ENCODE measurements around the gene CACNA1H. TPM values are rescaled to one million over a fixed set of nuclear protein-coding genes. Genes with fewer than 3 reads are reported as not detected.

The CACNA1H gene
- polyA plus RNA-seq, 1 experiment: 1.5 TPM

DNA sequence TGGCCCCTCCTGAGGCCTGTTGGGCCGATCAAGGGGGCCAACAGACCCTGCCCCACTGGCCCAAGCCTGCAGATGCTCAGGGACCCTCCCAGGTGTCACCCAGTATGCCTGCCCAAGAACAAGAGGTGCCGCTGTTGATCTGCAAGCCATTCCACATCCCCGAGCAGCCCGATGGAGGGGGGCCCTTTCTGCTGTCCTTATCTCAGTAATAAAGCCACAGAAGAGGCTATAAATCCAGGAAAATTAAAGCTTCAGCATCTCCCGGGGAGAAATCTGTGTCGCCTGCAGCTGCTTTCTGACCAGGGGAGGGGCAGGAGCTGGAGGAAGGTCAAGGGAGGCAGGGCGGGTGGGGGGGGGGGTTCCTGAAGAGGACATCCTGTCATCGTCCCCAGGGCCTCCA, 11.7 kb upstream of the CACNA1H start:
- POLR2A ChIA-PET: no interaction called here
- no peaks in the 10 kb centered on the region; the same call in 1 of the 2 replicates for H3K9me3 ChIP-seq (ENCODE audit: control insufficient read depth, insufficient read depth, low read length)
- H3K4me3 ChIP-seq (ENCODE audit: low read depth, low read length): no peak overlapping the region
- CTCF ChIA-PET: no interaction called here
- no peak overlapping the region for H3K27ac ChIP-seq (ENCODE audit: low read depth, low read length)
- peaks cover 4% of the 10 kb centered on the region for H3K27me3 ChIP-seq (ENCODE audit: control insufficient read depth, insufficient read depth, low read length)
- DNase-seq (ENCODE audit: low read depth, low spot score): no peak
- TF ChIP-seq CTCF (IDR thresholded peaks at IDR 0.05; ENCODE audit: low read depth, low read length): no peak

DNA sequence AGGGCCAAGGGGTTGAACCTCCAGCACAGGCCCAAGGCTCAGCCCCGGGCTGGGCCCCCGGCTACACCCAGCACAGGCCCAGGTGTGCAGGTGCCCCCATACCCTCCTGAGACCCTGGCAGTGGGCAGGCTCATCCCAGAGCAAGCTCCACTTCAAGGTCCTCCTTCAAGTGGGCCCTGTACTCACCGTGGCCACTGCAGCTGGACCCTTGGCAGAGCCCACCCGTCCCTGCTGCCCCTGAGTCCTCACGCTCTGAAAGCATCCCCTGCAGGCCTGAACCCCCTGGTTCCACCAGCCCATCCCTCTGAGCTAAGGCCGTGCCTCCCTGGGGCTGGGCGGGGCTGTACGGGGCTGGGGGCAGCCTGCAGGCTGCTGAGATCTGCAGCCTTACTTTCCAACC, 11.2 kb upstream of the CACNA1H start:
- peaks cover 4% of the 10 kb centered on the region for H3K27me3 ChIP-seq (ENCODE audit: control insufficient read depth, insufficient read depth, low read length)
- peaks cover 3% of the 10 kb centered on the region; the same call in 1 of the 2 replicates for H3K9me3 ChIP-seq (ENCODE audit: control insufficient read depth, insufficient read depth, low read length)
- CTCF ChIA-PET: no interaction called here
- H3K27ac ChIP-seq (ENCODE audit: low read depth, low read length): no peak overlapping the region
- H3K4me3 ChIP-seq (ENCODE audit: low read depth, low read length): no peak overlapping the region
- no peak for TF ChIP-seq CTCF (IDR thresholded peaks at IDR 0.05; ENCODE audit: low read depth, low read length)
- DNase-seq (ENCODE audit: low read depth, low spot score): no peak
- POLR2A ChIA-PET: no interaction called here

DNA sequence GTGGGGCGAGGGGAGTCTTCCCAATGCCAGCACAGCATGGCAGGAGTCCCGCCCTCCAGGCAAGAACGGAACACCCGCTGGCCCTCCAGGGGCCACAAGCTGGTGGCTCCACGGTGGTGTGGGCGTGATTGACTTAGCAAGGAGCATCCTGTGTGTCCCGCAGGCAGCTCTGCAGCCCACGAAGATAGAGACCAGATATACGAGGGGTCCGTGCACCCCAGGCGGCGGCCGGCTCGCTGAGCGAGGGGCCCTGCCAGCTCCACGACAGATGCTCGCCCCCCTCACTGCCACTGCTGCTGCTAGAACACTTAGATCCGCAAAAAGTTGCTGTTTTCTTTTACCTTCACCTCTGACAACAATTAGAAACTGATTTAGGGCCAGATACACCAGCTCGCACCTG, 10.0 kb upstream of the CACNA1H start:
- Histone ChIP-seq H3K27me3 (ENCODE audit: control insufficient read depth, insufficient read depth, low read length) (peaks cover 4% of the 10 kb centered on the region), H3K27ac (ENCODE audit: low read depth, low read length) (no peak overlapping the region), H3K4me3 (ENCODE audit: low read depth, low read length) (no peak overlapping the region), H3K9me3 (ENCODE audit: control insufficient read depth, insufficient read depth, low read length) (peaks cover 3% of the 10 kb centered on the region; the same call in 1 of the 2 replicates)
- CTCF ChIA-PET: no interaction called here
- POLR2A ChIA-PET: interaction anchor here (0.6 kb wide), 1 partner anchor 235 kb away, joined by 3 read pairs; no protein-coding TSS in a partner anchor
- DNase-seq (ENCODE audit: low read depth, low spot score): no peak
- no peak for TF ChIP-seq CTCF (IDR thresholded peaks at IDR 0.05; ENCODE audit: low read depth, low read length)

DNA sequence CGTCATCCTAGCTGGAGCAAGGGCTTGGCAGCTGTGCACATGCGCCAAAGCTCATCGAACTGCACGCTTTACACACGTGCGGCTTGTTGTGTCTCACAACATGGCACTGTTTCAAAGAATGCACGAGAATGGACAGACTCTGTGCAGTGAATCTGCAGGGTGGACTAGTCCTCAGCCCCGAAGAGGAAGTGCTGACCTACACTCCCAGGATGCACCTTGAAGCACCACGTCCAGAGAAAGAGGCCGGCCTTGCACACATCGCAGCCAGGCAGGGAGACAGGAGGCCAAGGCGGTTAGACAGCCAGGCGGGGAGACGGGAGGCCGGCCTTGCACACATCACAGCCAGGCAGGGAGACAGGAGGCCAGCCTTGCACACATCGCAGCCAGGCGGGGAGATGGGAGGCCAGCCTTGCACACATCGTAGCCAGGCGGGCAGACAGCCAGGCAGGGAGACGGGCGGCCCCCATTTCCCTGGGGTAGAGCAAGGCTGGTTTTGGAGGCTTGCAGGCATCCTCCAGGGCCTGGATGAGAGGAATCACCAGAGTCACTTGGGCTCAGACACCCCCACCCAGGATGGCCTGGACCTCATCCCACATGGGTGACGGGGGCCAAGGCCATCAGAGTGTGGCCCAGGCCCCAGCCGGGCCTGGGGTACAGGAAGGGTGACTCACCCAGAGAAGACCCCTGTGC, 9.0 kb upstream of the CACNA1H start:
- Histone ChIP-seq H3K4me3 (ENCODE audit: low read depth, low read length) (no peak overlapping the region), H3K27me3 (ENCODE audit: control insufficient read depth, insufficient read depth, low read length) (peaks cover 4% of the 10 kb centered on the region), H3K9me3 (ENCODE audit: control insufficient read depth, insufficient read depth, low read length) (peaks cover 10% of the 10 kb centered on the region; the same call in 1 of the 2 replicates), H3K27ac (ENCODE audit: low read depth, low read length) (no peak overlapping the region)
- DNase-seq (ENCODE audit: low read depth, low spot score): no peak
- TF ChIP-seq CTCF (IDR thresholded peaks at IDR 0.05; ENCODE audit: low read depth, low read length): no peak
- CTCF ChIA-PET: no interaction called here
- POLR2A ChIA-PET: no interaction called here

GRCh38 chr16:1144476-1145382, 8.2 kb upstream of the CACNA1H start:
- Histone ChIP-seq H3K27ac (ENCODE audit: low read depth, low read length) (no peak overlapping the region), H3K27me3 (ENCODE audit: control insufficient read depth, insufficient read depth, low read length) (peaks cover 4% of the 10 kb centered on the region), H3K4me3 (ENCODE audit: low read depth, low read length) (no peak overlapping the region), H3K9me3 (ENCODE audit: control insufficient read depth, insufficient read depth, low read length) (peaks cover 16% of the 10 kb centered on the region; the same call in 1 of the 2 replicates)
- ChIA-PET POLR2A (no interaction called here), CTCF (no interaction called here)
- no peak for DNase-seq (ENCODE audit: low read depth, low spot score)
- no peak for TF ChIP-seq CTCF (IDR thresholded peaks at IDR 0.05; ENCODE audit: low read depth, low read length)

All from AG04450 (cell line).